GM13976 (cell line): ENCODE data around the gene BTBD9.

Source experiments
- DNase-seq: peaks from one replicate; pipeline ENCODE4 v3.0.0; 2012; ENCODE audit warnings: low spot score
- in situ Hi-C: fragments of 300-500 bp; cut with MboI; formaldehyde crosslinking; loops from one replicate; pipeline ENCODE4 v1.12.0; 2022; ENCODE audit warnings: low sequenced_read_pairs, mixed read lengths, inconsistent platforms; ENCODE audit not compliant: unreplicated experiment
- TF ChIP-seq, protein P1 (sequence below): IDR thresholded peaks from 2 replicates; pipeline ENCODE4 v1.5.1; 2012; ENCODE audit warnings: borderline replicate concordance, mild to moderate bottlenecking; ENCODE audit not compliant: insufficient read depth; ENCODE audit errors: extremely low read depth, missing control alignments, control extremely low read depth

Gene BTBD9

DNA sequence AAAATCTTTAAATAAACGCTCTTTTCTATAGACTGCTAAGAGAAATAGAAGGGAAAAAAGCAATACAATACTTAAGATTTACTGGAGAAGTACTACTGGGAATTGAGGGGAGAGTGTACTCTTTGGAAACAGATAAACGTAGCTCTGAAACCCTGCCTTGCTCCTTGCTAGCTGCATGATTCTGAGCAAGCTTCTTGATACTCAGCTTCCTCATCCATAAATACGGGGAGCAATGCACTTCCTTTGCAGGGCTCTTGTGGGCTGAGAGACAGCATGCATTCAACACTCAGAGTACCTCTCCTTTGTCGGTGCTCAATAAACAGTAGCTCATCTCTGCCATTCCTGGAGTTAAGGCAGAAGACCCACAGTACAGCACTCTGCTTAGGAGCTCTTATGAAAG, 159.7 kb downstream of the BTBD9 start:
- in situ Hi-C loops = no loop called here
- DNase-seq = no peak
- TF ChIP-seq, protein P1, sequence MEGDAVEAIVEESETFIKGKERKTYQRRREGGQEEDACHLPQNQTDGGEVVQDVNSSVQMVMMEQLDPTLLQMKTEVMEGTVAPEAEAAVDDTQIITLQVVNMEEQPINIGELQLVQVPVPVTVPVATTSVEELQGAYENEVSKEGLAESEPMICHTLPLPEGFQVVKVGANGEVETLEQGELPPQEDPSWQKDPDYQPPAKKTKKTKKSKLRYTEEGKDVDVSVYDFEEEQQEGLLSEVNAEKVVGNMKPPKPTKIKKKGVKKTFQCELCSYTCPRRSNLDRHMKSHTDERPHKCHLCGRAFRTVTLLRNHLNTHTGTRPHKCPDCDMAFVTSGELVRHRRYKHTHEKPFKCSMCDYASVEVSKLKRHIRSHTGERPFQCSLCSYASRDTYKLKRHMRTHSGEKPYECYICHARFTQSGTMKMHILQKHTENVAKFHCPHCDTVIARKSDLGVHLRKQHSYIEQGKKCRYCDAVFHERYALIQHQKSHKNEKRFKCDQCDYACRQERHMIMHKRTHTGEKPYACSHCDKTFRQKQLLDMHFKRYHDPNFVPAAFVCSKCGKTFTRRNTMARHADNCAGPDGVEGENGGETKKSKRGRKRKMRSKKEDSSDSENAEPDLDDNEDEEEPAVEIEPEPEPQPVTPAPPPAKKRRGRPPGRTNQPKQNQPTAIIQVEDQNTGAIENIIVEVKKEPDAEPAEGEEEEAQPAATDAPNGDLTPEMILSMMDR = no peak

DNA sequence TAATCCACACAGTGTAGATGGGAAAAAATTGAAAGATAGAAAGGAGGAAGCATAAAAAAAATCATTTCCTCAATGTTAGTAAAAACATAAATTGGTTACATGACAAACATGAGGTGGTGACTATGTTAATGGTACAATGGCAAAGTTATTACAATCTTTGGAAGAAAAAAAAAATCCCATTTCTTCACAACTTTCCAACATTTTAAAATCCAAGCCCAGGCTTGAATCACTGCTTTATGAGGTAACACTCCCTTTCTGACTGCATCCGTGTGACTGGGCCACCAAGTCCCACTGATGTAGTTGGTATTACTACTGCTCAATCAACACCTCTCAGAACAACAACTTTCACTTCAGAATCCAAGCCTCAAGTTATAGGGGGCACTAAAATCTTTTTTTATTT, 160.4 kb downstream of the BTBD9 start:
- no peak for DNase-seq
- in situ Hi-C loops = no loop called here
- TF ChIP-seq, protein P1 = no peak

DNA sequence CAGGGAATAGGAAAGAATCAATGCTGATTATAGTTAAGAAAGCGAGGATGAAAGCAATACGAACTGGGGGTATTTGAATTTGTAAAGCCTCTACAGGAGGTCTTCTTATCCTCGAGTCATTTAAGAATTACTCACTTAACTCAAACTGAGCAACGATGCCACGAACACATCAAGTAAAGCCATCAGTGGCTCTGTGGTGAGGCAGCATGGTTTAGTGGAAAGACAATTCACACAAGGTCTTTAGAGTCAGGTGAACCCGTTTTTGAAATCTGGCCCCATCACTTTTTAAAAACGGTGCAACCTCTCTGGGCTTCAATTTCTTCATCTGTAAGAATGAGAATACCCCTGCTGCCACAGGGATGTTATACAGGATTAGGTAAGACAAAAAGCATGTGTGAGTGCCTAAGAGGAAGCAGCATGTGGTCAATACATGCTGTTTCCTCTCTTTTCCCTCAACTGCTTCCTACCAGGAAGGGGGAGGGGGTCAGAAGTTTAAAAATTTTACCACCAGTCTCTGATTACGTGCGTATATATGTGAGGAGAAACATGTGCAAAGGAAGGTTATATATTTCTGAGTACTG, 162.0 kb downstream of the BTBD9 start:
- TF ChIP-seq, protein P1 = no peak
- in situ Hi-C loops = no loop called here
- DNase-seq = no peak

DNA sequence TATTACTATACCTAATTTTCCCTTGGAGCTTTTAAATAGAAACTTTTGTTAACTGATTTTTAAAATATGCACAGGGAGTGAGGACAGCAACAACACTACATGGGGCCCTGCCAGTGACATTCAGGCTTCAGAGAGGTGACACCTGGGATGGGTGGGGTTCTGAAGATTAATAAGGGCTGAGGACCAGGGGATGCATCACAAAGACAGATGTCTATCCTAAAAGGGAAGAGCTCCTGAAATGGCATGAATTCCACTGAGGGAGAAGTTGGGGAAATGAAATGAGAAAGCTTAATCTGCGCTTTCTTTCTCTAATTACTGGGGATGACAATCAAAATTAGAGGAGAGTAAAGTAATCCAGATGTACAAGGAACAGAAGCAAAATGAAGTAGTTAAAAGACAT, 162.8 kb downstream of the BTBD9 start:
- TF ChIP-seq, protein P1 = no peak
- in situ Hi-C loops = no loop called here
- DNase-seq = no peak

DNA sequence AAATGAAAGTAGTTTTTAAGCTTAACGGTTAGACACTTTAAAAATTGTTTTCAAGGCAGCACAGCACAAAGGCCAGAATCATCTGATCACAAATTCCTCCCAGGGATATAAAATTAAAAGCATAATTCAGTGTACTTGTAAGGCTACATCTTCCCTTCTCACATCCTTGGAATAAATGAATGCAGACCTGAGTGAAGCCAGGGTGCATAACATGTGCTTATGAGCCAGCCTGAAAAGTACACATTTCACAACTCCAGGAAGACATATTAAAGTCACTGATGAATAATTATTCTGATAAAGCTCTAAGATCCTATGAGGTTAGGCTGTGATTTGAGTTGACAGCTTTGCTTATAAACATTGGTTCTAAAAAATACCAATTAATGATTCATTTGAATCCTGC, 163.6 kb downstream of the BTBD9 start:
- in situ Hi-C loops = no loop called here
- TF ChIP-seq, protein P1 = no peak
- DNase-seq = no peak

DNA sequence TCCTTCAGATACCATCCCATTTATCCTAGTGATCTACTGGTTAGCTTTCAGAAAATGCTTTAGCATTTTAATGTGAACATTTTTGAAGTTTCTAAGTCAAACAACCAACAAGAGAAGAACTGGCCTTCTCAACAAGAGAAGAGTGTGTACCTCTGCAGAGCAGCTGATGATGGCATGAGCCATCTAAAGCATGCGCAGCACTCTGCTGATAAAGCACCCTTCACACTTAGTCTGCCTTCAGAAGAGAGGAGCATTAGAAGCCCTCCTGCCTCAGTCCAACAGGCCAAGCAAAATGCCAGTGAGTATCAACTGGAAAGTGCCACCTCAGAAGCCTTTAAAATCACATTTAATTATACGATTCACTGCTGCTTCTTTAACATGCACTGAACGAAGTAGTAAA, 169.2 kb downstream of the BTBD9 start:
- TF ChIP-seq, protein P1 = no peak
- no peak for DNase-seq
- in situ Hi-C loops = no loop called here
